Measurements from ENCODE around the gene ZNF384. TPM values are rescaled to one million over a fixed set of nuclear protein-coding genes. Genes with fewer than 3 reads are reported as not detected.

Gene ZNF384
- total and polyA plus RNA-seq, 10 of the 15 experiments (the other 5 are each of a cell fraction or from before 2014, with no cell fraction given), result 0.46 to 81.5 (median 30.5) TPM

- intact Hi-C loops (cut with micrococcal nuclease; ENCODE audit: unreplicated experiment), result loop anchor here (5.0 kb wide), 2 partner anchors 43 to 93 kb away; partner anchors contain the start of gene P3H3
Observed at GRCh38 chr12:6734506-6735387, 45.6 kb upstream of the ZNF384 start.

More at GRCh38 chr12:6734506-6735387, 45.6 kb upstream of the ZNF384 start:
- 91% methylated on average over 10 of the region's 10 CpGs for WGBS (ENCODE audit: insufficient coverage, insufficient replicate concordance, low lambda C conversion rate, missing lambda C conversion rate)
- Histone ChIP-seq H3K4me1 (ENCODE audit: control insufficient read depth, insufficient read depth, low read length) (peaks cover 5% of the 10 kb centered on the region; the same call in 1 of the 2 replicates), H3K4me2 (ENCODE audit: control insufficient read depth, insufficient read depth) (no peak overlapping the region), H3K9me3 (replicated peaks; ENCODE audit: control insufficient read depth, insufficient read depth, low read length) (no peaks in the 10 kb centered on the region), H3K9ac (ENCODE audit: control insufficient read depth, insufficient read depth, low read length) (no peak overlapping the region), H2AFZ (ENCODE audit: control insufficient read depth, low read depth, low read length) (no peak overlapping the region), H3K27me3 (replicated peaks in 1 of 2; ENCODE audit: control insufficient read depth in 2 of 2, insufficient read depth in 2 of 2, low read length in 1 of 2) (no peaks in the 10 kb centered on the region), H4K20me1 (ENCODE audit: control insufficient read depth, insufficient read depth) (no peaks in the 10 kb centered on the region), H3K79me2 (ENCODE audit: control insufficient read depth, insufficient read depth, low read length) (no peaks in the 10 kb centered on the region), H3K4me3 (no peak overlapping the region), H3K27ac (ENCODE audit: control insufficient read depth, insufficient read depth) (no peak overlapping the region), H3K36me3 (ENCODE audit: control insufficient read depth in 2 of 2, insufficient read depth in 2 of 2, low read length in 1 of 2) (peaks cover 2 to 3% of the 10 kb centered on the region in 2 experiments; a peak in 3 of 4 replicates)
- BruUV-seq (replicated peaks), result no TSS peak
- TF ChIP-seq E2F4 (IDR thresholded peaks at IDR 0.05; ENCODE audit: low read depth, low read length) (no peak), JUNB (IDR thresholded peaks at IDR 0.05) (no peak), HDAC2 (IDR thresholded peaks at IDR 0.05) (no peak), FOXM1 (IDR thresholded peaks at IDR 0.05; ENCODE audit: low read depth, low read length) (no peak), RBBP5 (conservative IDR thresholded peaks at IDR 0.05) (no peak), USF1 (IDR thresholded peaks at IDR 0.05; ENCODE audit: borderline replicate concordance, extremely low read length, insufficient read depth, low read depth, low read length) (no peak), USF2 (IDR thresholded peaks at IDR 0.05; ENCODE audit: borderline replicate concordance, low read depth, low read length) (no peak), E4F1 (IDR thresholded peaks at IDR 0.05; ENCODE audit: borderline replicate concordance, partially characterized antibody) (no peak), RELA (IDR thresholded peaks at IDR 0.05; ENCODE audit: borderline replicate concordance, partially characterized antibody) (no peak), IRF3 (IDR thresholded peaks at IDR 0.05) (no peak)
- TF ChIP-seq, protein P1, sequence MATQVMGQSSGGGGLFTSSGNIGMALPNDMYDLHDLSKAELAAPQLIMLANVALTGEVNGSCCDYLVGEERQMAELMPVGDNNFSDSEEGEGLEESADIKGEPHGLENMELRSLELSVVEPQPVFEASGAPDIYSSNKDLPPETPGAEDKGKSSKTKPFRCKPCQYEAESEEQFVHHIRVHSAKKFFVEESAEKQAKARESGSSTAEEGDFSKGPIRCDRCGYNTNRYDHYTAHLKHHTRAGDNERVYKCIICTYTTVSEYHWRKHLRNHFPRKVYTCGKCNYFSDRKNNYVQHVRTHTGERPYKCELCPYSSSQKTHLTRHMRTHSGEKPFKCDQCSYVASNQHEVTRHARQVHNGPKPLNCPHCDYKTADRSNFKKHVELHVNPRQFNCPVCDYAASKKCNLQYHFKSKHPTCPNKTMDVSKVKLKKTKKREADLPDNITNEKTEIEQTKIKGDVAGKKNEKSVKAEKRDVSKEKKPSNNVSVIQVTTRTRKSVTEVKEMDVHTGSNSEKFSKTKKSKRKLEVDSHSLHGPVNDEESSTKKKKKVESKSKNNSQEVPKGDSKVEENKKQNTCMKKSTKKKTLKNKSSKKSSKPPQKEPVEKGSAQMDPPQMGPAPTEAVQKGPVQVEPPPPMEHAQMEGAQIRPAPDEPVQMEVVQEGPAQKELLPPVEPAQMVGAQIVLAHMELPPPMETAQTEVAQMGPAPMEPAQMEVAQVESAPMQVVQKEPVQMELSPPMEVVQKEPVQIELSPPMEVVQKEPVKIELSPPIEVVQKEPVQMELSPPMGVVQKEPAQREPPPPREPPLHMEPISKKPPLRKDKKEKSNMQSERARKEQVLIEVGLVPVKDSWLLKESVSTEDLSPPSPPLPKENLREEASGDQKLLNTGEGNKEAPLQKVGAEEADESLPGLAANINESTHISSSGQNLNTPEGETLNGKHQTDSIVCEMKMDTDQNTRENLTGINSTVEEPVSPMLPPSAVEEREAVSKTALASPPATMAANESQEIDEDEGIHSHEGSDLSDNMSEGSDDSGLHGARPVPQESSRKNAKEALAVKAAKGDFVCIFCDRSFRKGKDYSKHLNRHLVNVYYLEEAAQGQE (IDR thresholded peaks at IDR 0.05; ENCODE audit: low read depth, low read length), result no peak
- ChIA-PET POLR2A (interaction anchor here (0.6 to 2.1 kb wide), 3 partner anchors 18 to 179 kb away, joined by 3 to 6 read pairs (median 4); partner anchors contain the start of gene MLF2), SMC1A (ENCODE audit: uncharacterized antibody, unreplicated experiment) (interaction anchor here (0.5 to 1.4 kb wide), 4 partner anchors 10 to 94 kb away, joined by 3 to 5 read pairs (median 4); partner anchors contain the start of genes MLF2 and P3H3), RAD21 (ENCODE audit: unreplicated experiment) (interaction anchor here (1.2 to 2.1 kb wide), 2 partner anchors 18 to 32 kb away, joined by 4 to 7 read pairs; partner anchors contain the start of genes MLF2 and PTMS), CTCF (interaction anchor here (0.8 to 4.7 kb wide), 3 partner anchors 11 to 100 kb away, joined by 3 to 23 read pairs (median 11); partner anchors contain the start of gene COPS7A)
- in situ Hi-C loops (cut with MboI), result no loop called here
- FAIRE-seq (no peak), DNase-seq (ENCODE audit: low read depth, low spot score) (no peak), ATAC-seq (no peak)
